ENCODE results near the gene SV2B.

The SV2B gene

DNA sequence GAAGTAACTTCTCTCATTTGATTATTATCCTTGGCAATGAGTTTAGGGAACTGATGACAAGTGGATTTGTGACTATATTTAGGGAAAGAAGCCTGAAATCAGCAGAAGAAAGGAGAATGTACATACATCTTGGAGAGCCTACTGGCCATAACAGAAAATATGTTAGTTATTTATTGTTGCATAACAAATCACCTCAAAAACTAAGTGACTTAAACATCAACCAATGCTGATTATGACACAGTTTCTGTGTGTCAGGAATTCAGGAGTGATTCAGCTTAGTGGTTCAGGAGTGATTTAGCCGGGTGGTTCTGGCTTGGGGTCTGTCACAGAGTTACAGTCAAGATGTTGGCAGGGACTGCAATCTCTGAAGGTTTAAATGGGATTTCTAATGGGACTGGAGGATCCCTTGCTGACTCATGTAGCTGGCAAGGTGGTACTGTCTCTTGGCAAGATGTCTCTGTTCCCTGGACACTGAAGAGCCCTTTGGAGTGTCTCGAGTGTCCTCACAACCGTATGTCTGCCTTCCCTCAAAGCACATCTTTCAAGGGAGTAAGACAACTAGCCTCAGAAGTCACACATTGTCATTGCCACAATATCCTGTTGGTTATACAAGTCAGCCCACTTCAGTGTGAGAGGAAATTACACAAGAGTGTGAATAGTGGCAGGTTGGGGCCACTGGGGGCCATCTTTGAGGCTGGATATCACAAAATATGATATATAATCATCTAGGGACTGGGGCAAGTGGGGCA is 248.9 kb downstream of the SV2B start:
- no peak for DNase-seq (ENCODE audit: extremely low read depth in 1 of 2, low read depth in 1 of 2)

Data from stimulated activated CD8-positive, alpha-beta memory T cell treated with anti-CD3 and anti-CD28 coated beads, Interleukin-7, amount 100 ng/mL, for 48 hours (primary cell).